Neural progenitor cell (in vitro differentiated cells): Measurements from ENCODE around the gene SLC48A1.

ENCODE experiments used
- CTCF ChIP-seq: fragments of 200-600 bp; sonication (generic); IDR thresholded peaks from 2 replicates; pipeline ENCODE4 v1.5.1; 2017; ENCODE audit warnings: antibody characterized with exemption, mild to moderate bottlenecking
- EZH2 ChIP-seq: fragments of 200-600 bp; sonication (generic); IDR thresholded peaks from 2 replicates; pipeline ENCODE4 v1.6.1; 2017; ENCODE audit warnings: antibody characterized with exemption, mild to moderate bottlenecking, moderate library complexity

- no peak for TF ChIP-seq EZH2
- no peak for TF ChIP-seq CTCF
Observed at GRCh38 chr12:47786662-47787280, 13.7 kb downstream of the SLC48A1 start.
